Transverse colon (tissue), 4 donors: Measurements from ENCODE around the gene ARGLU1.

Experiments used
- CTCF ChIP-seq, 5 experiments: fragments of 200-600 bp in 3 of 5; fragments of 450-650 bp in 2 of 5; sonication (generic) in 3 of 5; IDR thresholded peaks; 1 replicate in 2 of 5; 2 replicates in 3 of 5; pipeline ENCODE4 v1.5.1; 2016 to 2017; ENCODE audit warnings: antibody characterized with exemption in 5 of 5, inconsistent platforms in 3 of 5, mild to moderate bottlenecking in 2 of 5, moderate library complexity in 1 of 5
- EP300 ChIP-seq: sonication (generic); formaldehyde crosslinking; IDR thresholded peaks from one replicate; pipeline ENCODE4 v1.6.1; 2017; ENCODE audit warnings: antibody characterized with exemption, low read depth
- POLR2AphosphoS5 ChIP-seq, 3 donors: sonication (generic); formaldehyde crosslinking; IDR thresholded peaks; one replicate each; pipeline ENCODE4 v1.6.1; 2016; ENCODE audit warnings: antibody characterized with exemption in 3 of 3

GRCh38 chr13:106515635-106516254 is 52.2 kb downstream of the ARGLU1 start:
- TF ChIP-seq CTCF (IDR thresholded peaks at IDR 0.05) (no peak), POLR2AphosphoS5 (IDR thresholded peaks at IDR 0.05) (no peak), EP300 (no peak)
